ENCODE measurements around the gene LYSMD1. TPM values are rescaled to one million over a fixed set of nuclear protein-coding genes. Genes with fewer than 3 reads are reported as not detected.
"Not testable (repeated sequence)": the region's sequence is repeated elsewhere in the genome, so short reads cannot be mapped to it uniquely, and the experiment has no call there.

LYSMD1 gene
- total and polyA plus RNA-seq, 8 donors = 1.8 to 5.5 (median 4.0) TPM

- Histone ChIP-seq H3K27me3 (no peaks in the 10 kb centered on the region), H3K4me3 (peak overlapping the region; percentile 56 to 75 (median 65)), H3K27ac (peak overlapping the region in 2 of 4 donors; percentile 92 to 93), H3K36me3 (no peaks in the 10 kb centered on the region), H3K9me3 (no peaks in the 10 kb centered on the region), H3K4me1 (peaks cover 7 to 23% (median 12%) of the 10 kb centered on the region in 3 donors)
- FAIRE-seq = no peak
- WGBS, 2 donors = 32 to 40% methylated on average over 10 to 11 of the region's 11 CpGs
- TF ChIP-seq CTCF (IDR thresholded peaks at IDR 0.05) = no peak
- intact Hi-C loops (cut with DNase I) = loop anchor here in 2 of 3 donors (5.0 kb wide), 1 partner anchor 52 kb away; the partner anchor contains the start of gene PSMD4 (in 2 of the 2)
- DNase-seq = no peak
- no peak for ATAC-seq
These were observed 34.3 kb upstream of the LYSMD1 start for GRCh38 chr1:151199873-151200581.

- H3K27me3 ChIP-seq = no peaks in the 10 kb centered on the region
- FAIRE-seq (no peak), ATAC-seq (peak; percentile 87 to 91 (median 89)), DNase-seq (peak; percentile 97 to 100 (median 99))
- no peaks in the 10 kb centered on the region for H3K9me3 ChIP-seq
- no peak for TF ChIP-seq CTCF (IDR thresholded peaks at IDR 0.05)
- peak within 1 kb of the TSS; percentile 66 to 93 (median 82) for H3K27ac ChIP-seq
- H3K4me3 ChIP-seq = peak within 1 kb of the TSS; percentile 56 to 75 (median 65)
- H3K4me1 ChIP-seq = peaks cover 7 to 23% (median 12%) of the 10 kb centered on the region in 3 donors
- WGBS, 2 donors = 0% methylated on average over 59 to 60 of the region's 60 CpGs
- intact Hi-C loops (cut with DNase I) = loop anchor here in 2 of 3 donors (5.0 kb wide), 1 partner anchor 54 kb away; the partner anchor contains the start of gene PSMD4 (in 2 of the 2)
- H3K36me3 ChIP-seq = no peaks in the 10 kb centered on the region
These were observed 32.8 kb upstream of the LYSMD1 start, which contains the start of gene PIP5K1A for GRCh38 chr1:151198254-151199127. Gene PIP5K1A (plus strand): TSS chr1:151198552. CDS start chr1:151198997, 445 bp downstream.

GRCh38 chr1:151197863-151198253 is 32.2 kb upstream of the LYSMD1 start:
- Histone ChIP-seq H3K36me3 (no peaks in the 10 kb centered on the region), H3K27me3 (no peaks in the 10 kb centered on the region), H3K9me3 (no peaks in the 10 kb centered on the region), H3K4me1 (peaks cover 7 to 23% (median 12%) of the 10 kb centered on the region in 3 donors), H3K27ac (peak overlapping the region; percentile 66 to 93 (median 82)), H3K4me3 (peak overlapping the region in 3 of 4 donors; percentile 56 to 75 (median 68))
- DNase-seq (peak in 1 of 6 donors; percentile 25), ATAC-seq (peak; percentile 14 to 31 (median 23)), FAIRE-seq (no peak)
- WGBS, 2 donors = 1 to 4% methylated on average over 10 of the region's 10 CpGs
- intact Hi-C loops (cut with DNase I) = loop anchor here in 2 of 3 donors (5.0 kb wide), 1 partner anchor 54 kb away; the partner anchor contains the start of gene PSMD4 (in 2 of the 2)
- no peak for TF ChIP-seq CTCF (IDR thresholded peaks at IDR 0.05)

DNA sequence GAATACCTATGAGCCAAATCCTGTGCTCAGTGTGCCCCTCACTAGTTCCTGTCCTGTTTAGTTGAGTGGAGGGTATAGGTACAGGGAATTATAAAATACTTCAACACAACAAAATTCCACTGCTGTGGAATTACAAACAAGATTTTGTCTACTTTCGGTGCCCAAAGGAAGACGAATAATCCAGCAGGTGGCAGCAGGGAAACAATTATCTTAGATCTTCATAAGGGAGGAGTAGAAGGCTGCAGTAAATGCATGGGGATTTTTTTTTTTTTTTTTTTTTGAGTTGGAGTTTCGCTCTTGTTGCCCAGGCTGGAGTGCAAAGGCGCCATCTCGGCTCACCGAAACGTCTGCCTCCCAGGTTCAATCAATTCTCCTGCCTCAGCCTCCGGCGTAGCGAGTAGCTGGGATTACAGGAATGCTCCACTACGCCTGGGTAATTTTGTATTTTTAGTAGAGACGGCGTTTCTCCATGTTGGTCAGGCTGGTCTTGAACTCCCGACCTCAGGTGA is 30.6 kb upstream of the LYSMD1 start:
- peak in 4 of 6 donors; percentile 20 to 77 (median 70) for DNase-seq
- Histone ChIP-seq H3K27me3 (no peaks in the 10 kb centered on the region), H3K36me3 (no peaks in the 10 kb centered on the region), H3K4me1 (peaks cover 6 to 17% (median 12%) of the 10 kb centered on the region in 3 donors), H3K4me3 (peak overlapping the region in 1 of 4 donors; percentile 29), H3K27ac (peak overlapping the region in 3 of 4 donors; percentile 23 to 69 (median 53)), H3K9me3 (no peaks in the 10 kb centered on the region)
- intact Hi-C loops (cut with DNase I) = loop anchor here in 2 of 3 donors (5.0 kb wide), 1 partner anchor 56 kb away; the partner anchor contains the start of gene PSMD4 (in 2 of the 2)
- no peak for FAIRE-seq
- ATAC-seq = peak; percentile 54 to 62 (median 58)
- TF ChIP-seq CTCF (IDR thresholded peaks at IDR 0.05) = peak in 3 of 4 donors; percentile 12 to 37 (median 24)
- 27% methylated on average over 14 of the region's 14 CpGs for WGBS, 2 donors

- intact Hi-C loops (cut with DNase I) = loop anchor here in 2 of 3 donors (5.0 kb wide), 1 partner anchor 57 kb away; the partner anchor contains the start of gene PSMD4 (in 2 of the 2)
- WGBS, 2 donors = 64 to 76% methylated on average over 17 of the region's 17 CpGs
- H3K9me3 ChIP-seq, H3K27ac ChIP-seq, H3K4me1 ChIP-seq, H3K36me3 ChIP-seq, H3K27me3 ChIP-seq, H3K4me3 ChIP-seq, FAIRE-seq, ATAC-seq: not testable (repeated sequence)
- DNase-seq = peak in 5 of 6 donors; percentile 9 to 58 (median 52)
These were observed 29.3 kb upstream of the LYSMD1 start for GRCh38 chr1:151194894-151195594.
